ENCODE measurements around the gene PARVG.

The PARVG gene

DNA sequence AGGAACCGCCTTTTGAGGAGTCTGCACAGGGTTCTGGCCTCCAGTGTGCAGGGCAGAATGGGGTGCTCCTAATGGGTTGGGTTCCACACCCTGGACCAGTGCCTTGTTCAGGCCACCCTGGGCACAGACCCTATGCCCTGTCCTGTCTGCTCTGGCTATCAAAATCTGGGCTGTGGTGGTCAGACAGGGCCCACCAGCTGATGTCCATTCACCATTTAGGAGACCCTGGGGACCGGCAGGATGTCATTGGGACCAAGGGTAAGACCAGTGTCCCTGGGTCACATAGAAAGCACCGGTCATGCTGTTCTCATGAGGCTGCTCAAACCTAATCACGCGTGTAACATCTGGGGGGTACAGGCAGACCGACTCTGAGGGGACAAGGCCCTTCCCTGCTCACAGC is 37.3 kb downstream of the PARVG start:
- H3K9me2 ChIP-seq (replicated peaks; ENCODE audit: insufficient read depth, low read length), result no peaks in the 10 kb centered on the region
- TF ChIP-seq, protein P1, sequence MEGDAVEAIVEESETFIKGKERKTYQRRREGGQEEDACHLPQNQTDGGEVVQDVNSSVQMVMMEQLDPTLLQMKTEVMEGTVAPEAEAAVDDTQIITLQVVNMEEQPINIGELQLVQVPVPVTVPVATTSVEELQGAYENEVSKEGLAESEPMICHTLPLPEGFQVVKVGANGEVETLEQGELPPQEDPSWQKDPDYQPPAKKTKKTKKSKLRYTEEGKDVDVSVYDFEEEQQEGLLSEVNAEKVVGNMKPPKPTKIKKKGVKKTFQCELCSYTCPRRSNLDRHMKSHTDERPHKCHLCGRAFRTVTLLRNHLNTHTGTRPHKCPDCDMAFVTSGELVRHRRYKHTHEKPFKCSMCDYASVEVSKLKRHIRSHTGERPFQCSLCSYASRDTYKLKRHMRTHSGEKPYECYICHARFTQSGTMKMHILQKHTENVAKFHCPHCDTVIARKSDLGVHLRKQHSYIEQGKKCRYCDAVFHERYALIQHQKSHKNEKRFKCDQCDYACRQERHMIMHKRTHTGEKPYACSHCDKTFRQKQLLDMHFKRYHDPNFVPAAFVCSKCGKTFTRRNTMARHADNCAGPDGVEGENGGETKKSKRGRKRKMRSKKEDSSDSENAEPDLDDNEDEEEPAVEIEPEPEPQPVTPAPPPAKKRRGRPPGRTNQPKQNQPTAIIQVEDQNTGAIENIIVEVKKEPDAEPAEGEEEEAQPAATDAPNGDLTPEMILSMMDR (IDR thresholded peaks at IDR 0.05; ENCODE audit: low read length), result no peak
- TF ChIP-seq EZH2 (optimal IDR thresholded peaks at IDR 0.05; ENCODE audit: low read depth, low read length), result no peak
- TF ChIP-seq EZH2phosphoT487 (IDR thresholded peaks at IDR 0.05; ENCODE audit: low read length), result no peak
- H3K27me3 ChIP-seq (replicated peaks; ENCODE audit: insufficient read depth, low read length), result peaks cover 71% of the 10 kb centered on the region
- DNase-seq, result no peak
- no peak overlapping the region for H3K27ac ChIP-seq (ENCODE audit: low read length)
- no peaks in the 10 kb centered on the region for H3K79me2 ChIP-seq (ENCODE audit: low read length)
- H4K20me1 ChIP-seq (ENCODE audit: insufficient read depth, low read length), result no peaks in the 10 kb centered on the region
- no peaks in the 10 kb centered on the region for H3K36me3 ChIP-seq (replicated peaks; ENCODE audit: insufficient read depth, low read length)
- H3K9me3 ChIP-seq (replicated peaks; ENCODE audit: insufficient read depth, low read length), result no peaks in the 10 kb centered on the region
- H3F3A ChIP-seq (ENCODE audit: insufficient read depth, low read length), result no peaks in the 10 kb centered on the region
- H3K4me2 ChIP-seq (ENCODE audit: low read depth, low read length), result no peak overlapping the region
- H3K4me1 ChIP-seq (ENCODE audit: low read length), result no peaks in the 10 kb centered on the region
- H3K4me3 ChIP-seq (ENCODE audit: low read length), result no peak overlapping the region
- H3K9ac ChIP-seq (ENCODE audit: low read length), result no peak overlapping the region
- H2AFZ ChIP-seq (ENCODE audit: low read length), result no peak overlapping the region

GRCh38 chr22:44219101-44219870 is 38.6 kb downstream of the PARVG start:
- DNase-seq, result no peak
- no peak for TF ChIP-seq EZH2phosphoT487 (IDR thresholded peaks at IDR 0.05; ENCODE audit: low read length)
- TF ChIP-seq, protein P1 (IDR thresholded peaks at IDR 0.05; ENCODE audit: low read length), result no peak
- no peak for TF ChIP-seq EZH2 (optimal IDR thresholded peaks at IDR 0.05; ENCODE audit: low read depth, low read length)
- Histone ChIP-seq H3K9ac (ENCODE audit: low read length) (no peak overlapping the region), H3K36me3 (replicated peaks; ENCODE audit: insufficient read depth, low read length) (no peaks in the 10 kb centered on the region), H3K4me2 (ENCODE audit: low read depth, low read length) (no peak overlapping the region), H3F3A (ENCODE audit: insufficient read depth, low read length) (no peaks in the 10 kb centered on the region), H3K4me3 (ENCODE audit: low read length) (no peak overlapping the region), H2AFZ (ENCODE audit: low read length) (no peak overlapping the region), H3K9me3 (replicated peaks; ENCODE audit: insufficient read depth, low read length) (no peaks in the 10 kb centered on the region), H3K4me1 (ENCODE audit: low read length) (no peaks in the 10 kb centered on the region), H3K9me2 (replicated peaks; ENCODE audit: insufficient read depth, low read length) (no peaks in the 10 kb centered on the region), H3K27ac (ENCODE audit: low read length) (no peak overlapping the region), H3K27me3 (replicated peaks; ENCODE audit: insufficient read depth, low read length) (peaks cover 83% of the 10 kb centered on the region), H4K20me1 (ENCODE audit: insufficient read depth, low read length) (no peaks in the 10 kb centered on the region), H3K79me2 (ENCODE audit: low read length) (no peaks in the 10 kb centered on the region)

- no peaks in the 10 kb centered on the region for H3F3A ChIP-seq (ENCODE audit: insufficient read depth, low read length)
- H3K9ac ChIP-seq (ENCODE audit: low read length), result no peak overlapping the region
- H3K9me3 ChIP-seq (replicated peaks; ENCODE audit: insufficient read depth, low read length), result no peaks in the 10 kb centered on the region
- no peak for DNase-seq
- H3K4me2 ChIP-seq (ENCODE audit: low read depth, low read length), result no peak overlapping the region
- H3K79me2 ChIP-seq (ENCODE audit: low read length), result no peaks in the 10 kb centered on the region
- H3K27me3 ChIP-seq (replicated peaks; ENCODE audit: insufficient read depth, low read length), result peaks cover 89% of the 10 kb centered on the region
- no peak overlapping the region for H3K4me3 ChIP-seq (ENCODE audit: low read length)
- no peak for TF ChIP-seq EZH2phosphoT487 (IDR thresholded peaks at IDR 0.05; ENCODE audit: low read length)
- no peak for TF ChIP-seq EZH2 (optimal IDR thresholded peaks at IDR 0.05; ENCODE audit: low read depth, low read length)
- no peaks in the 10 kb centered on the region for H3K4me1 ChIP-seq (ENCODE audit: low read length)
- H3K9me2 ChIP-seq (replicated peaks; ENCODE audit: insufficient read depth, low read length), result no peaks in the 10 kb centered on the region
- H4K20me1 ChIP-seq (ENCODE audit: insufficient read depth, low read length), result no peaks in the 10 kb centered on the region
- no peak overlapping the region for H2AFZ ChIP-seq (ENCODE audit: low read length)
- H3K36me3 ChIP-seq (replicated peaks; ENCODE audit: insufficient read depth, low read length), result no peaks in the 10 kb centered on the region
- no peak overlapping the region for H3K27ac ChIP-seq (ENCODE audit: low read length)
These were observed 40.3 kb downstream of the PARVG start for GRCh38 chr22:44220727-44221680.
